NCI-H128 (cell line): ENCODE data around the gene UBIAD1.

Source experiments
- DNase-seq: peaks from one replicate; lab custom pipeline; 2025; ENCODE audit not compliant: unreplicated experiment; lab: John Stamatoyannopoulos, UW

Gene UBIAD1

DNA sequence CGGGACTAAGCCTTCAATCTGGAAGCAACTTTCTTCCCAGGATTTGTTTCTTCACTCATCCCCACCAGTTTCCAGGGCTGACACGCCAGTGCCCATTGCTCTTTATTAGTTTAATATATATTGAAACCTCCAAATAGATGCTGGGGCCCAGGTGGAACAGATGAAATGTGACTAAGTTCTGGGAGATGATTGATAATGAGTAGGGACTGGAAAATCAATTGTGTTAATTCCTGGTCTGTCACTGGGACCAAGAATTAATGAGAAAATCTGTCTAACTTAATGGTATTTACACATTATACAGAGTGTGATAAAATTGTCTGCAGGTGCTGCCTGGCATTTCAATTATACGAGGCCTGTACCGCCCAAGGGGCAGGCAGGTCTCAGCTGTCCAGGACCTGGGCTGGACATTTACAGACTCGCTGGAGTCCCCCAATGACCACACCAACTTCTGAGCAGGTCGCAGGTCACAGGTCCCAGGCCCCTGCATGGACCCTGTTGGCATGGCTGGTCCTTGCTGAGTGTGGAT lies 35.8 kb downstream of the UBIAD1 start:
- no peak for DNase-seq

DNA sequence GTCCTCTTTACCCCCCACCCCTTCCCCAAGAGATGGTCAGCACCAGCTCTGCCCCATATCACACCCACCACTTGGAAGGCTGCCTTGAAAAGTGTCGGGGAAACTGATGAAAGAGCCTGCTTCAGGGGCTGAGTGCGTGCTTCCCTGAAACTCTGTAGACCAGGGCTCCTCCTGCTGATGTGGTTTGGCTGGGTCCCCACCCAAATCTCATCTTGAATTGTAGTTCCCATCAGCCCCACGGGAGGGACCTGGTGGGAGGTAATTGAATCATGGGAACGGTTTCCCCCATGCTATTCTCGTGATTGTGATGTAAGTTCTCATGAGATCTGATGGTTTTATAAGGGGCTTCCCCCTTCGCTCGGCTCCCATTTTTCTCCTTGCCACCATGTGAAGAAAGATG lies 36.4 kb downstream of the UBIAD1 start:
- no peak for DNase-seq

DNA sequence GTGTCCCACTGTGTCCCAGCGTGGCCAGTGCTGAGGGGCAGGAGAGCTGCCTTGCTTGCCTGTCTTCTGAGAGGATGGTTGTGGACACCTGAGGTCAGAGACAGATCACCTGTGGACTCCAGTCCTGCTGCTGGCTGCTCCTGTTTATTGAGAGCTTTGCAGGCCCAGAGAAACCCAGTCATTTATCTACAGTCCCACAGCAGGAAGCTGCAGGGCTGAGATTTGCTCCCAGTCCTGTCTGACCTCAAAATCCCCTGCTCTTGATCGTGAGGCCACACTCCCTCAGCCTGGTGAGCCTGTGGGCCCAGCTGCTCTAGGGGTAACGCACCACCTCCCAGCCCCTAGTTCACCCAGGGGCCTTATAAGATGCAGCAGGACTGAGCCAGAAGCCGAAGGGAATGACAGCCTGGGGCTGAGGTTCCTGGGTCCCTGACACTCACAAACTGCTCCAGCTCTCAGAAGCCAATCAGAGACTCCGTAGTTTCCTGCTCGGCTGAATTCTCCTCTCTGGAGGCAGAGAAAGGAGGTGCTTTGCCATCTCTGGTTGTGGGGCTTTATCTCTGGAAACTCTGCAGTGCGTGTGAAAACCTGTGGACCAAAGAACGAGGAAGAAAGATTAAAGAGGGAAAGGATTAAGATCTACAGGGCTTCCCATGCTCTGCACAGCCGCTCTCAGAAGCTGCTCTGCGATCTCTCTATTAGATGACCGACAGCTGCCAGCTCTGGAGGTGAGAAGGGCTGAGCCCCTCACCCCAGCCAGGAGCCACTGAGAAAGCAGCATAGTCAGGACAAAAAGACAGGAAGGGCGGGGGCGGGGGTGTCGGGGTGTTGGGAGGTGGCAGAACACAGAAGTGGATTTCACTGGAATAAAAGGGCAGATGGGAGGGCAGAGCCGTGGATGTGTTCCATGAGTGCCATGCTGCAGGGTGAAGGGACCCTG lies 39.1 kb downstream of the UBIAD1 start:
- DNase-seq, result no peak

DNA sequence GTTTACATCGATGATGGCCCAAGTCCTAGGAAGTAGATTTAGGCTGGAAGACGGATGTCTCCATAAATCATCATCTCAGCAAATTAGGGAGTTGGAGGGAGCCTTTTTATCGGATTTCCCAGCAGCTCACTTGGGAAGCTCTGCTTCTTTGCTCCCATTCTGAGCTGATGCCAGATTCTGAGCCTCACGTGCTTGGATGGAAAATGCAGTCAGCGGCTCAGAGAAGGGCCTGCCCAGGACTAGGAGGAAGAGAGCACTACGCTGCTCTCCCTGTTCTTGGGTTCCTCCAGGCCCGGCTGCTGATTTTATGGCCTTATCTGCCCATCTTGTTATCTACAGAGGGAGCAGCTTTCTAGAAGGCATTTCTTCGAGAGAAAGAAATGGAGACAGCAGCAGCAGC lies 42.0 kb downstream of the UBIAD1 start:
- no peak for DNase-seq

DNA sequence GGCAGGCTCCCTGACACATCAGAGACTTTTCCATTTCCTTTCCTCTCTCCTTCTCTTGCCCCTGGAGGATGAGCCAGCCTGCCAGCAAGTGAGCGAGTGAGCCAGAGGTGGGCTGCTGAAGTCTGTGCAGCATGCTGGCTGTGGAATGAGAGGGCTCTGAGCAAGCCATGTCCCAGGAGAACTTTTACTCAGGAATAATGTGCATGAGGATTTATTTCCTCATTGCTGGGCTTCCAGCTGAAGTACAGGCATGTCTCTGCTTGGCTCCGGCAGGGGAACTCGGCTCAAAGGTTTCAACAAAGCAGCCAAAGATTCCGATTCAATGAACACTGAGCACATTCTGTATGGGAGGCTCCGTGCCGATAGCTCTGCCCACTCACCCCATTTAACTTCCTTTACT lies 43.7 kb downstream of the UBIAD1 start:
- DNase-seq, result no peak

DNA sequence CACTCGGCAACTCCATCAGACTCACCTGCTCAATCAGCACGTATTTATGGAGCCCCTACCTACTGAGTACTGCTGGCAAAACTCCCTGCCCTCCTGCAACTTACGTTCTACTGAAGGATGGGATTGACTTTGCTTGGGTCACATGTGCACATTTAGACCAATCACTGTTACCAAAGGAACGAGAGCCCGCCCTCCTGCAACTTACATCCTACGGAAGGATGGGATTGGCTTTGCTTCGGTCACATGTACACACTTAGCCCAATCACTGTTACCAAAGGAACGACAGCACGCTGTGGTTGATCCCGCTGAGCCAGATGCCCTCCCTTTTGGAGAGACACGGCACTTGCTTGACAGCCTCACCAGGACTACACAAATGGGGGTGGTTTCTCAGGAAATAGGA lies 46.0 kb downstream of the UBIAD1 start:
- no peak for DNase-seq

DNA sequence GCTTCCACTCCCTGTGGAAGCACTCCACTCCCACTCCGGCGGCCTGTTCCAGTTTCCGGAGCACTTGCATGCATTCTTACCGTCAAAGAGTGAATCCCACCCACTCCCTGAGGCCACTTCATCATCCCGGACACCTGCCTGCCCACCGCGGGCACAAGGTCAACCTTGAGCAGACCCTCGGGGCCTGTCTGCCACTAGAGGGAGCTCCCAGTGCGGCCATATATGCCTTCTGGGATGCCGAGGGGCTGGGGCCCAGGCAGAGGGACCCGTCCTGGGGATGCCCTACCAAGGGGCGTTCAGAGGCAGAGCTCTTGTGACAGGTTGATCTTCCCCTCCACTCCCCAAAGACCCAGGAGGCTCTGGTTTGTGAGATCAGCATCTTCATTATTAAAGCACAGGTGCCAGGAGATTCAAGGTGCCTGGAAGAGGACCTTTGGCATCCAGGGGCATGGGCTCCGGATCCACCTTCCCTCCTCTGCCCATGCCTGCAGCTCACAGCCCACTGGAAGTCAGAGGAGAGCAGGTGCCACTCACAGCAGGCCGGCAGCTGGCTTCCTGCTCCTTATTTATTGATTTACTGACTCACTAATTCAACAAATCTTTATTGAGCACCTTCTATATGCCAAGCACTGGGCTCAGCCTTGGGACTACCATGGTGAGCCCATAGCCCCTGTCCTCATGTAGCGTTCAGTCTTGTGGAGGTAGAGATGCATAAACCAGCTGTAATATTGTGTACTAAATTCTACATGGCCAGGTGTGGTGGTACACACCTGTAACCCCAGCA lies 47.3 kb downstream of the UBIAD1 start:
- DNase-seq, result no peak

DNA sequence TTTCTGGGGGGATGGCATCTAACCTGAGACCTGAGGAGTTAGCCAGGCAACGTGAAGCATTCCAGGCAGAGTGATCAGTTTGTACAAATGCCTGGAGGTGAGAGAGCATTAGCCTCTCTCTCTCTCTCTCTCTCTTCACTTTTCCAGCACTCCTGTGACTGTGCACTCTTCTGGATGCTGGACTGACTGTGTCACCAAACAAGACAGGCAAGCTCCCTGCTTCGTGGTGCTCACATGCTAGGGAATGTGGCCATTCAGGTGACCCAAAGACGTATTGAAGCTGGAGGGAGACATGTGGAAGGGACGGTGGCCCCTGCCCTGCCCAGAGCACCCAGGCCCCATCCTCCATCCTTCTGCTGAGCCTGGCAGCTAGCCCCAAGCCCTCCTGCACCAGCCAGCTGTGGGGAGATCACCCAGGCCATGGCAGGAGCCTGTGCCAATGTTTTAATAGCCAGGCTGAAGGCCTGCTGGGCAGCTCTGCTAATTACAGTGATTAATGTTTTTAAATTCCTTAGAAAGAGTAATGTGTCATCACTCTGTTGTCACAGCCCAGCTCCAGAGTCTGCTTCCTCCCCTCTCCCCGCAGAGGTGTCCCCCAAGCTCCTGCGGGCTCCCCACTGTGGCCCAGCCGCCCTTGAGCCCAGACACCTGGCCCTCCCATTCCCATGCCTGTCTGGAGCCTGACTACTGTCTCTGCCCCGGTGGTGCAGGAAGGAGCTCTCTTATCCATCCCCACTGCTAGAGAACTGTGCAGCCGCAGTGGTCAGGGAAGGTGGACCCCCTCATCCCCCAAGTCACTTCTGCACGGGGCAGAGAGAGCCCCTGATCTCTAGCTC lies 48.9 kb downstream of the UBIAD1 start:
- no peak for DNase-seq

DNA sequence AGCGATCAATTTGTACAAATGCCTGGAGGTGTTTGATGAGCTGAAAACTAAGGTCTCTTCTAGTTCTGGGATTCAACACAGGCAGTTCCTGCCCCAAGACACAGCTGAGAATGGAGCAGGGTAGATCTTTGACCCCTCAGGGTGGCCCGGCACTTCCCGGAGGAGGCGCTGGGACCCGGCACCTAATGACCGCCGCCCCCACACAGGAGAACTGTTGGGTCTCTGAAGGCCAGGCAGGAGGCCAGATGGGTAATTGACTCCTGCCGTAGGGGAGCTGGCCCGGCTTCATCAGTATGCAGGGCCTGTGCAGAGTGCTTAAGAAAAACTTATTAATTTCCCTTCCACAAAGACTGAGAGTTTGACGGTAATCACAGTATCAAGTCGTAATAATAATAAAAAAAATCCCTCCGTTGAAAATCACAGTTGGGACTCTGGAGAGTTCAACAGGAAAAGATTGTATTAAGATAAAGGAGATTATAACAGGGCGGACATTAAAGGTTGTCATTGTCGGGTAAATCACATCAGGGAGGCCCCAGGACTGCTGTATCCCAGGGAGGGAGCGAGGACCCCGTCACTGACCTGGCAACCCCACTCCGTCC lies 51.7 kb downstream of the UBIAD1 start:
- no peak for DNase-seq

DNA sequence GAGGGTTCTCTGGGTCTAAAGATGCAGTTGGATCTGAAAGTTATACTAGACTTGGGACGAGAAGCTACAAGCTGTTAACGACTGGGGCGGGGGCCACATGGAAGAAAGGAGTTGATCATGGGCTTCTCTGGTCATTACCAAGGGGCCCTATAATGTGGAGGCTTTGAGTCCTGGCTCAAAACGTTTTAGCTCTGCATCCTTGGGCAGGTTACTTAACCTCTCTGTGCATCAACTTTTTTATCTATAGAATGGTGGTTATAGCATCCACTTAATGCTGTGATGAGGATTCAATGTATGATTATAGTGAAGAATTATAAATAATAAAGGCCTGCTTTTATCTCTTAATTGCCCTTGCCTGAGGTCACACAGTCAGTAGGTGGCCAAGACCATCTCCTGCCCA lies 53.1 kb downstream of the UBIAD1 start:
- no peak for DNase-seq

DNA sequence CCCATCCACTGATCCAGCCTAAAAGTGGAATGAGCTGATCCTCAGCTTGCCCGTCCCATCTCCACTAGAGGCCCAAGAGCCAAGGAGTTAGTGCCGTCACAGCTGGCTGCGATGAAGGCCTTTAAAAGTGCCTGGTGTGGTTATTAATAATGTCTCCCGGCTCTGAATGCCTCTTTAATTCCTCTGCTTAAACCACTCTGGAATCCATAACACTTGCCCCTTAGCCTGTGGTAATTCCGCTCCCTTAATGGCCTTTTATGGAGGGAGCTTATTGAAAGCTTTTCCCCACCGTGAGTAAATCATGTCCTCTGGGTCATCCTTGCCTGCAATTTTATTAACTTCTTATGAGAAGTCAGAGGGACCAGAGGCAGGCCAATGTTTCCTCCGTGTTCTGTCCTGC lies 55.4 kb downstream of the UBIAD1 start:
- no peak for DNase-seq

DNA sequence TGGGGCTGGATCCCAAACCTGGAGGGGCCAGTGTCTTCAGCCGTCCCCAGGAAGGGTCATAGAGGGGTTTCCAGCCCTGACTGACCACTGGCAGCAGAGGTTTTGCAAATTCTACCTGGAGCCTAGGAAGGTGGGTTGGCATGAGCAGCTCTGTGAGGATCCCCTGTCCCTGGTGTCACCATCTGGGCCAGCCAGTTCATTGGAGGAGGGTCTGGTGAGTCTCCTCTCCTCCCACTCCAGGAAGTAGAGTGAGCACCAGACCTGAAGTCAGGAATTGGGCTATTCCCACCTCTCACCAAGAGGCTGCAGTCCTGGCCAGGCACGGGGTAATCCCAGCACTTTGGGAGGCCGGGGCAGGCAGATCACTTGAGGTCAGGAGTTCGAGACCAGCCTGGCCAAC lies 57.4 kb downstream of the UBIAD1 start:
- no peak for DNase-seq

DNA sequence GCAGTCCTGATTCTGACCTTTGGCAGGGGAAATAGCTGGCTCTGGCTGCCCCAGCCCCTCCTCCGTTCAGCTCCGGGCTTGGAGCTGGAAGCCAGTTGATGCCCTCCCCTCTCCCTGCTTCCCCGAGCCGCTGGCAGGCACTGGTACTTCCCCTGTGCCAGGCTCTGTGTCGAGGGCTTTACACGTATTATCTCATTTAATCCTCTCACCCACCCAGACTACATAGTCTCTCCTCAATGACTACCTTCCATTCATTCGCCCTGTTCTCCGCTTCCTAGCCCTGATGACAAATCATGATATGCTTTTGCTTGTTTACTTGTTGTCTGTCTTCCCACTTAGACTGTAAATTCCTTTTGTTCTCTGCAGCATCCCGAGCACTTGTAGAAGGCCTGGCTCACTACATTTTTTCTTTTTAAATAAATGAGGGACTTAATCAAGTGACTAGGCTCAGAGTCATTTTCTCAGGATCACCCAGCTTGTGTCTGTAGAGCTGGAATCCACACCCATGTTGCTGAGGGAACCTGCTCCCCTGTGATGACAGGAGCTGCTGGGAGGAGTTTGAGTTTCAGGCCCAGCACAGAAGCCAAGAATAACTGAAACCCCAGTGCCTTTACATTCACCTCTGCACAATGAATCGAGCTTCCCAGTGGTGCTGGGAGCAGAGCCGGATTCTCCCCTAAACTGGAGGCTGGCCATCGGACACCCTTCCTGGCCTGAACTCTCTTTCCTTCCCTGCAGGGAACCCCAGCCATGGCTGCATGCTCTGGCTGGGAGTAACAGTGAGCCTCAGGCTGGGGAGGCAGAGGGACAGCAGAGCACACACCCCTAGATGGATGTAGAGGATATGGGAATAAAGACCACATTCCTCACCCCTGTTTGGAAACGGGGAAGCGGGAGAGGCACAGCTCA lies 58.3 kb downstream of the UBIAD1 start:
- DNase-seq, result no peak

DNA sequence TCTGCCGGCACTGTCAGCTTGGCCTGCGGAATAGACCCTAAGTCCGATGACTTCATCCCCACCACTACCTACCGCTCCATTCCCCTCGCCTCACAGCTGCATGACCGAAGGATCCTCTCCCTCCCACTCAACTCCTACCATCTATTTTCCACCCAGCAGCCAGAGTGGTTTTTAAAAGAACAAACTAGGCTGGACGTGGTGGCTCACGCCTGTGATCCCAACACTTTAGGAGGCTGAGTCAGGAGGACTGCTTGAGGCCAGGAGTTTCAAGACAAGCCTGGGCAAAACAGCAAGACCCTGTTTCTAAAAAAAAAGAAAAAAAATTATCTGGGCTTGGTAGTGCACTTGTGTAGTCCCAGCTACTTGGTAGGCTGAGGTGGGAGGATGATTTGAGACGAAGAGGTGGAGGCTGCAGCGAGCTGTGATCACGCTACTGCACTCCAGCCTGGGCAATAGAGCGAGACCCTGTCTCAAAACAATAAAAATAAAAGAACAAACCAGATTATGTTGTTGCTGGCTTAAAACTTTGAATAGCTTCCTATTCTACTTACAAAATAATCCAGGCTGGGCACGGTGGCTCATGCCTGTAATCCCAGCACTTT lies 59.0 kb downstream of the UBIAD1 start:
- no peak for DNase-seq

DNA sequence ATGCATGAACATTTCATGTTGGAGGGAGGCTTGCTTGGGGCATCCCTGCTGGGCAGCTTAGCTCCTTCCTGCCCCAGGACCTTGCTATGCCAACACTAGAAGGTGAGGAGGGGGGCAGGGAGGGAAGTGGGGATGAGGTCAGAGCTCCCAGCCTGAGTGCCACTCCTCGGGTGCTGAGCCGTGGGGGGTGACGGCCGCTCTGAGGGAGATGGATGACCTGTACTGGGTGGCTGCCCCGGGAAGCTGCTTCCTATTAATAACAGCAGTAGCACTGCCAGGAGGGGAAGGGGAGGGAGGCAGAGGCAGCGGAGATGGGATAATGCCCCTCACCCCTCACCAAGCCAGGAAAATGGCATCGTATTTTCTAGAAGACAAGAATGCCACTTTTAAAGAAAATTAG lies 60.6 kb downstream of the UBIAD1 start:
- DNase-seq, result no peak

DNA sequence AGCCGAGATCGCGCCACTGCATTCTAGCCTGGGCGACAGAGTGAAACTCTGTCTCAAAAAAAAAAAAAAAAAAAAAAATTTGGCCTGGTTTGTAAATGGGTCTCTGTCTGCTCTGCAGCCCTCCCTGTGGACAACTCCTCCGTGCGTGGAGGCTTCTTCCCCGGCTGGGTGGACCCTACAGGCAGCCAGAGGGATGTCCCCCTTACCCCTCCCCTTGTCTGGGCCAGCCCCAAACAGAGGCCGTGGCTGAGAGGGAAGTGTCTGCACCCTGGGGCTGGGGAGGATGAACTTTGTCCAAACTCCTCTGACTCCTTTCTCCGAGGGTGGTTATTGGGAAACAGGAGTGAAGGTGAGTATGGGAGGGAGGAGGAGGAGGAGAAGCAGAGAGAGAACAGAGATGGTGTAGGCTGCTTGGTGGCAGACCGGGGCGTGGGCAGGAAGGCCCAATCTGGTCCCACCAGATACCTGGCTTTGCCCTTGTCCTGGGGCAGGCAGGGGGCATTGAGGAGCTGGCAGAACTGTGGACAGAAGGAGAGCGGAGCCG lies 61.3 kb downstream of the UBIAD1 start:
- DNase-seq, result no peak

DNA sequence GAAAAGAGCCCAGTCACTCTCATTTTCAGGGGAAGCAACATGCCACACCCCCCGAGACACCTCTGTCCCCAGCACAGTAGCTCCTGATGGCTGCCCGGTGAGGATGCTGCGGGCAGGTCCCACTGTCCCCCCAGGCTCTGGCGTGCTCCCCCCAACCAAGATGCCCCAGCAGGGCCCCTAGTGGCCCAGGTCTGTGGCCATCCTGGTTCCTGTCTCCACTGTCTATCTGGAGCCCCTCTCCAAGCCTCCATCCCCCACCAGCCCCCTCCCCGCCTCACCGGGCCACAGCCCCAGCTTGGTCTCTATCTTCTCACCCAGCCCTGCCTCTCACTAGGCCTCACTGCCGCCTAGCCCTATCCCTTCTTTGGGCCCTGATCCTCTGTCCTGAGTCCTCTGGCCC lies 61.8 kb downstream of the UBIAD1 start:
- DNase-seq, result no peak

DNA sequence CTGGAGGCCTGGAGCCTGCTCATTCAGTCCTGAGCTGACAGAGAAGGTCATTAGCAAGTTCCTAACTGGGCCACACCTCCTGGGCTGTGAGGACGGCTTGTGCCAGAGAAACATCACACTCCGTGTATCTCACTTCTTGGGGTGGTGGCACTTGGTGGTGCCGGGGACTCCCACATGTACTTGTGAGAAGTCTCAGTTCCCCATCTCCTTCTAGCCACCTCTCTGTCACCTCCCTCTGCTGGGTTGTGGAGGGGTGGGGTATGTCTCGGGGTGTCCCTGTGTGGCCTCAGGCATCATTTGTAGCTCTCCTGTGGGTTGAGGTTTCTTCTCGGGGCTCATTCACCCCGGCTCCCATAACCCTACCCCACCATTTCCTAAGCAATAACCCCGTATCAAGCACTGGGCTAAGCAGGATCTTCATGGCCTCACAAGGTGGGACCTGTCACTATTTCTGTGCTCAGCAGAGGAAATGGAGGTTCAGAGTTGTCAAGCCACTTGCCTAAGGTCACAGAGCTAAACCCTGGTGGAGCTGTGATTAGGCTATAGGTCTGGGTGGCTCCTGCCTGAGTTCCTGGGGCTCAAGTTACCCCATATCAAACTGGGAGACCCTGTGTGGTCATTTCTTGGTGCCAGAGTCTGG lies 62.5 kb downstream of the UBIAD1 start:
- DNase-seq, result no peak
